ENCODE measurements around the gene TRMT44. TPM values are rescaled to one million over a fixed set of nuclear protein-coding genes. Genes with fewer than 3 reads are reported as not detected.

Gene TRMT44
- total RNA-seq, 1 donor from 2014 or later: 14.5 TPM

GRCh38 chr4:8435656-8436121, 4.9 kb upstream of the TRMT44 start:
- no peak for DNase-seq (ENCODE audit: low read depth)

GRCh38 chr4:8437281-8437680, 3.3 kb upstream of the TRMT44 start:
- no peak for DNase-seq (ENCODE audit: low read depth)

GRCh38 chr4:8438743-8439142, 1.8 kb upstream of the TRMT44 start:
- peak; percentile 60 for DNase-seq (ENCODE audit: low read depth)

- DNase-seq (ENCODE audit: low read depth): peak; percentile 53
Measured at GRCh38 chr4:8439168-8439567, 1.4 kb upstream of the TRMT44 start.

- DNase-seq (ENCODE audit: low read depth): no peak
Measured at GRCh38 chr4:8439914-8440491, 574 bp upstream of the TRMT44 start.

- DNase-seq (ENCODE audit: low read depth): no peak
Measured at GRCh38 chr4:8441499-8442091, 1.0 kb downstream of the TRMT44 start.

- DNase-seq (ENCODE audit: low read depth): no peak
Measured at GRCh38 chr4:8442596-8443358, 2.2 kb downstream of the TRMT44 start.

- no peak for DNase-seq (ENCODE audit: low read depth)
Measured at GRCh38 chr4:8443801-8444200, 3.2 kb downstream of the TRMT44 start.

- DNase-seq (ENCODE audit: low read depth): no peak
Measured at GRCh38 chr4:8446122-8446521, 5.5 kb downstream of the TRMT44 start.

GRCh38 chr4:8451440-8452182, 11.0 kb downstream of the TRMT44 start:
- DNase-seq (ENCODE audit: low read depth): peak; percentile 79

- DNase-seq (ENCODE audit: low read depth): no peak
Measured at GRCh38 chr4:8453957-8454356, 13.4 kb downstream of the TRMT44 start.

- no peak for DNase-seq (ENCODE audit: low read depth)
Measured at GRCh38 chr4:8457646-8458252, 17.2 kb downstream of the TRMT44 start.

- no peak for DNase-seq (ENCODE audit: low read depth)
Measured at GRCh38 chr4:8459867-8460445, 19.4 kb downstream of the TRMT44 start.

- DNase-seq (ENCODE audit: low read depth): peak; percentile 53
Measured at GRCh38 chr4:8461086-8461485, 20.5 kb downstream of the TRMT44 start.

- peak; percentile 76 for DNase-seq (ENCODE audit: low read depth)
Measured at GRCh38 chr4:8461616-8462015, 21.0 kb downstream of the TRMT44 start.

- DNase-seq (ENCODE audit: low read depth): no peak
Measured at GRCh38 chr4:8463811-8464210, 23.2 kb downstream of the TRMT44 start.

- DNase-seq (ENCODE audit: low read depth): no peak
Measured at GRCh38 chr4:8464381-8464780, 23.8 kb downstream of the TRMT44 start.

GRCh38 chr4:8465615-8466611, 25.3 kb downstream of the TRMT44 start:
- no peak for DNase-seq (ENCODE audit: low read depth)

GRCh38 chr4:8467016-8467415, 26.4 kb downstream of the TRMT44 start:
- no peak for DNase-seq (ENCODE audit: low read depth)
